ENCODE data around the gene MAP3K2.

MAP3K2 gene

GRCh38 chr2:127407661-127408003 lies 19.9 kb upstream of the MAP3K2 start:
- H3K9ac ChIP-seq: no peak overlapping the region
- no peaks in the 10 kb centered on the region for H3K9me3 ChIP-seq (ENCODE audit: control insufficient read depth, low read length)
- peak overlapping the region; percentile 23 for H3K4me3 ChIP-seq (ENCODE audit: low read depth, low read length)
- H3K4me2 ChIP-seq (ENCODE audit: low read length): peak overlapping the region; percentile 61
- TF ChIP-seq CTCF (IDR thresholded peaks at IDR 0.05): no peak
- peak overlapping the region; percentile 40 for H2AFZ ChIP-seq
- H3K36me3 ChIP-seq (ENCODE audit: control insufficient read depth, insufficient read depth, low read length): no peaks in the 10 kb centered on the region
- H3K4me1 ChIP-seq: peaks cover 21% of the 10 kb centered on the region
- H3K27me3 ChIP-seq (ENCODE audit: control insufficient read depth, insufficient read depth, low read length): no peaks in the 10 kb centered on the region
- peak overlapping the region; percentile 82 for H3K27ac ChIP-seq
- H3K79me2 ChIP-seq: no peaks in the 10 kb centered on the region

GRCh38 chr2:127407091-127407490 lies 19.3 kb upstream of the MAP3K2 start:
- peak overlapping the region; percentile 61 for H3K4me2 ChIP-seq (ENCODE audit: low read length)
- no peak overlapping the region for H3K9ac ChIP-seq
- no peaks in the 10 kb centered on the region for H3K9me3 ChIP-seq (ENCODE audit: control insufficient read depth, low read length)
- no peak for TF ChIP-seq CTCF (IDR thresholded peaks at IDR 0.05)
- H3K4me1 ChIP-seq: peaks cover 27% of the 10 kb centered on the region
- peak overlapping the region; percentile 40 for H2AFZ ChIP-seq
- no peaks in the 10 kb centered on the region for H3K36me3 ChIP-seq (ENCODE audit: control insufficient read depth, insufficient read depth, low read length)
- H3K79me2 ChIP-seq: no peaks in the 10 kb centered on the region
- H3K27me3 ChIP-seq (ENCODE audit: control insufficient read depth, insufficient read depth, low read length): no peaks in the 10 kb centered on the region
- H3K27ac ChIP-seq: peak overlapping the region; percentile 82
- peak overlapping the region; percentile 23 for H3K4me3 ChIP-seq (ENCODE audit: low read depth, low read length)

- Histone ChIP-seq H3K27ac (no peak overlapping the region), H3K27me3 (ENCODE audit: control insufficient read depth, insufficient read depth, low read length) (no peaks in the 10 kb centered on the region), H3K79me2 (no peaks in the 10 kb centered on the region), H3K36me3 (ENCODE audit: control insufficient read depth, insufficient read depth, low read length) (no peaks in the 10 kb centered on the region), H3K9me3 (ENCODE audit: control insufficient read depth, low read length) (no peaks in the 10 kb centered on the region), H2AFZ (no peak overlapping the region), H3K4me2 (ENCODE audit: low read length) (no peak overlapping the region), H3K4me3 (ENCODE audit: low read depth, low read length) (no peak overlapping the region), H3K4me1 (peaks cover 32% of the 10 kb centered on the region), H3K9ac (no peak overlapping the region)
- TF ChIP-seq CTCF (IDR thresholded peaks at IDR 0.05): no peak
Observed at GRCh38 chr2:127406454-127406853, 18.7 kb upstream of the MAP3K2 start.

- no peak for TF ChIP-seq CTCF (IDR thresholded peaks at IDR 0.05)
- Histone ChIP-seq H2AFZ (peak overlapping the region; percentile 41), H3K79me2 (no peaks in the 10 kb centered on the region), H3K4me1 (peaks cover 32% of the 10 kb centered on the region), H3K9ac (no peak overlapping the region), H3K4me3 (ENCODE audit: low read depth, low read length) (no peak overlapping the region), H3K27me3 (ENCODE audit: control insufficient read depth, insufficient read depth, low read length) (no peaks in the 10 kb centered on the region), H3K36me3 (ENCODE audit: control insufficient read depth, insufficient read depth, low read length) (no peaks in the 10 kb centered on the region), H3K4me2 (ENCODE audit: low read length) (no peak overlapping the region), H3K27ac (peak overlapping the region; percentile 60), H3K9me3 (ENCODE audit: control insufficient read depth, low read length) (no peaks in the 10 kb centered on the region)
Observed at GRCh38 chr2:127405255-127405610, 17.5 kb upstream of the MAP3K2 start.

- Histone ChIP-seq H3K9ac (no peak overlapping the region), H3K4me1 (peaks cover 32% of the 10 kb centered on the region), H3K9me3 (ENCODE audit: control insufficient read depth, low read length) (no peaks in the 10 kb centered on the region), H3K27me3 (ENCODE audit: control insufficient read depth, insufficient read depth, low read length) (no peaks in the 10 kb centered on the region), H3K79me2 (no peaks in the 10 kb centered on the region), H3K4me2 (ENCODE audit: low read length) (no peak overlapping the region), H3K27ac (peak overlapping the region; percentile 60), H2AFZ (no peak overlapping the region), H3K4me3 (ENCODE audit: low read depth, low read length) (no peak overlapping the region), H3K36me3 (ENCODE audit: control insufficient read depth, insufficient read depth, low read length) (no peaks in the 10 kb centered on the region)
- no peak for TF ChIP-seq CTCF (IDR thresholded peaks at IDR 0.05)
Observed at GRCh38 chr2:127404466-127405254, 16.9 kb upstream of the MAP3K2 start.

Measured in parathyroid adenoma (tissue), 2 donors.